DND-41 (cell line): ENCODE results near the gene COG7.

Experiments used
- ATAC-seq: fragments of 200-7000 bp; cut with Tn5 transposase; 3 replicates; pipeline ENCODE4 v1.9.1; 2021; ENCODE audit warnings: low read depth; ENCODE audit not compliant: insufficient read depth
- DNase-seq: peaks from one replicate; pipeline ENCODE4 v3.0.0-alpha.2; 2020
- H2AFZ ChIP-seq: 2 replicates; pipeline ENCODE4 v1.6.0; 2012; ENCODE audit warnings: low read depth, low read length
- H3K27ac ChIP-seq: 2 replicates; pipeline ENCODE4 v1.5.1; 2012; ENCODE audit warnings: low read length, inconsistent platforms
- H3K27me3 ChIP-seq: fragments of 200-600 bp; sonication (generic); 2 replicates; pipeline ENCODE4 v1.6.0; 2012; ENCODE audit warnings: low read length, mild to moderate bottlenecking, inconsistent platforms; ENCODE audit not compliant: insufficient read depth, poor library complexity
- H3K36me3 ChIP-seq: 2 replicates; pipeline ENCODE4 v1.5.1; 2012; ENCODE audit warnings: low read length, inconsistent platforms; ENCODE audit not compliant: insufficient read depth
- H3K4me1 ChIP-seq: 2 replicates; pipeline ENCODE4 v1.5.1; 2012; ENCODE audit warnings: mild to moderate bottlenecking, low read length; ENCODE audit not compliant: insufficient read depth
- H3K4me2 ChIP-seq: 2 replicates; pipeline ENCODE4 v1.6.0; 2012; ENCODE audit warnings: mild to moderate bottlenecking, moderate library complexity, low read length, inconsistent platforms; ENCODE audit not compliant: insufficient read depth
- H3K4me3 ChIP-seq, 2 experiments: fragments of 200-600 bp in 1 of 2; shearing (Covaris generic) in 1 of 2; 2 replicates each; pipeline ENCODE4 v1.5.1; 2012 to 2016; ENCODE audit warnings: inconsistent platforms in 2 of 2, low read length in 2 of 2, mild to moderate bottlenecking in 2 of 2, low read depth in 1 of 2, moderate library complexity in 1 of 2
- H3K79me2 ChIP-seq: 2 replicates; pipeline ENCODE4 v1.6.0; 2012; ENCODE audit warnings: low read length, inconsistent platforms; ENCODE audit not compliant: insufficient read depth
- H3K9ac ChIP-seq: 2 replicates; pipeline ENCODE4 v1.6.0; 2012; ENCODE audit warnings: low read depth, mild to moderate bottlenecking, inconsistent platforms, low read length, moderate library complexity
- H3K9me3 ChIP-seq: 2 replicates; pipeline ENCODE4 v1.5.1; 2012; ENCODE audit warnings: low read length, moderate library complexity, mild to moderate bottlenecking, inconsistent platforms; ENCODE audit not compliant: insufficient read depth, severe bottlenecking
- H4K20me1 ChIP-seq: 2 replicates; pipeline ENCODE4 v1.6.0; 2012; ENCODE audit warnings: low read length; ENCODE audit not compliant: insufficient read depth
- CTCF ChIP-seq: IDR thresholded peaks from 2 replicates; pipeline ENCODE4 v1.5.1; 2012; ENCODE audit warnings: borderline replicate concordance, low read length, moderate library complexity, mild to moderate bottlenecking; ENCODE audit not compliant: poor library complexity, severe bottlenecking; ENCODE audit errors: extremely low read depth
- EZH2 ChIP-seq: IDR thresholded peaks from 3 replicates; pipeline ENCODE4 v1.6.1; 2012; ENCODE audit warnings: borderline replicate concordance, low read depth, mild to moderate bottlenecking, moderate library complexity, low read length, inconsistent platforms; ENCODE audit not compliant: severe bottlenecking

The COG7 gene

GRCh38 chr16:23380501-23380951, 72.5 kb downstream of the COG7 start:
- Histone ChIP-seq H3K4me1 (no peaks in the 10 kb centered on the region), H3K9ac (no peak overlapping the region), H3K4me2 (no peak overlapping the region), H3K4me3 (no peak overlapping the region), H2AFZ (no peak overlapping the region), H3K36me3 (no peaks in the 10 kb centered on the region), H4K20me1 (peaks cover 6% of the 10 kb centered on the region; the same call in 1 of the 2 replicates), H3K9me3 (no peaks in the 10 kb centered on the region), H3K27ac (no peak overlapping the region), H3K79me2 (no peaks in the 10 kb centered on the region), H3K27me3 (no peaks in the 10 kb centered on the region)
- TF ChIP-seq CTCF (no peak), EZH2 (no peak)
- DNase-seq (no peak), ATAC-seq (no peak)

- Histone ChIP-seq H3K4me3 (no peak overlapping the region), H3K79me2 (no peaks in the 10 kb centered on the region), H3K4me2 (no peak overlapping the region), H3K9me3 (no peaks in the 10 kb centered on the region), H3K4me1 (no peaks in the 10 kb centered on the region), H3K9ac (no peak overlapping the region), H3K27ac (no peak overlapping the region), H3K36me3 (no peaks in the 10 kb centered on the region), H4K20me1 (peaks cover 8% of the 10 kb centered on the region; the same call in 1 of the 2 replicates), H3K27me3 (no peaks in the 10 kb centered on the region), H2AFZ (no peak overlapping the region)
- DNase-seq (no peak), ATAC-seq (no peak)
- TF ChIP-seq EZH2 (no peak), CTCF (no peak)
These were observed 73.3 kb downstream of the COG7 start for GRCh38 chr16:23379707-23380106.

- Histone ChIP-seq H3K36me3 (no peaks in the 10 kb centered on the region), H3K27ac (no peak overlapping the region), H3K4me1 (no peaks in the 10 kb centered on the region), H2AFZ (no peak overlapping the region), H3K4me2 (no peak overlapping the region), H3K79me2 (no peaks in the 10 kb centered on the region), H3K27me3 (no peaks in the 10 kb centered on the region), H4K20me1 (peaks cover 8% of the 10 kb centered on the region; the same call in 1 of the 2 replicates), H3K9ac (no peak overlapping the region), H3K4me3 (no peak overlapping the region), H3K9me3 (no peaks in the 10 kb centered on the region)
- DNase-seq (no peak), ATAC-seq (no peak)
- TF ChIP-seq EZH2, result no peak
- TF ChIP-seq CTCF, result no peak
These were observed 74.1 kb downstream of the COG7 start for GRCh38 chr16:23378921-23379320.

- Histone ChIP-seq H2AFZ (no peak overlapping the region), H3K9me3 (no peaks in the 10 kb centered on the region), H3K9ac (no peak overlapping the region), H3K4me3 (no peak overlapping the region), H3K79me2 (no peaks in the 10 kb centered on the region), H3K27me3 (no peaks in the 10 kb centered on the region), H3K4me2 (no peak overlapping the region), H3K27ac (no peak overlapping the region), H3K36me3 (no peaks in the 10 kb centered on the region), H3K4me1 (no peaks in the 10 kb centered on the region), H4K20me1 (peaks cover 8% of the 10 kb centered on the region; the same call in 1 of the 2 replicates)
- DNase-seq, result no peak
- no peak for ATAC-seq
- TF ChIP-seq CTCF, result no peak
- no peak for TF ChIP-seq EZH2
These were observed 74.7 kb downstream of the COG7 start for GRCh38 chr16:23378256-23378655.
